K562 (cell line): ENCODE data around the gene KCNG1. TPM values are rescaled to one million over a fixed set of nuclear protein-coding genes. Genes with fewer than 3 reads are reported as not detected.

Experiments
- ATAC-seq: fragments of 200-7000 bp; cut with Tn5 transposase; 3 replicates; pipeline ENCODE4 v1.9.1; 2020; ENCODE audit warnings: moderate library complexity
- Bru-seq: library from RNA; stranded (reverse); fragments of 400-500 nt; gene quantifications from one replicate; lab custom pipeline; 2021; lab: Mats Ljungman, UMichigan
- BruChase-seq, 2 experiments: library from RNA; stranded (reverse); fragments of 400-500 nt; gene quantifications; one replicate each; lab custom pipeline; 2021; lab: Mats Ljungman, UMichigan
- BruUV-seq: library from RNA; stranded (reverse); fragments of 400-500 nt; replicated peaks from 2 replicates; lab custom pipeline; 2021; lab: Mats Ljungman, UMichigan
- CTCF ChIA-PET: fragments of 300-600 bp; formaldehyde crosslinking; extraction: SDS; loops from one replicate; lab custom pipeline; 2021; ENCODE audit warnings: low intra/inter-chr PET ratio; lab: Yijun Ruan, JAX
- POLR2A ChIA-PET: fragments of 300-600, 350-650 bp; sonication (Branson Sonifier 250); formaldehyde crosslinking; extraction: SDS; loops from one replicate; lab custom pipeline; 2021; ENCODE audit warnings: antibody characterized with exemption, inconsistent platforms; lab: Yijun Ruan, JAX
- DNase-seq, 4 experiments: peaks; one replicate each; pipeline versions ENCODE4 v3.0.0 to v3.0.0-alpha.2; 2011 to 2018; ENCODE audit warnings: low spot score in 3 of 4, mixed read lengths in 3 of 4; ENCODE audit errors: extremely low read depth in 1 of 4
- FAIRE-seq: peaks from 2 replicates; lab custom pipeline; 2011; peaks lifted over from hg19 to GRCh38; lab: Jason Lieb, UNC
- H2AFZ ChIP-seq: 2 replicates; pipeline ENCODE4 v1.6.0; 2011; ENCODE audit warnings: low read depth, low read length, control low read depth, inconsistent platforms
- H3K27ac ChIP-seq: fragments of 200-600 bp; 3 replicates; pipeline ENCODE4 v1.8.0; 2011; ENCODE audit warnings: low read depth, mild to moderate bottlenecking, control low read depth, inconsistent platforms, low read length, moderate library complexity, mixed read lengths; ENCODE audit errors: extremely low read depth
- H3K27me3 ChIP-seq, 2 experiments: fragments of 300-600 bp in 1 of 2; 2 replicates in 1 of 2; 3 replicates in 1 of 2; pipeline versions ENCODE4 v1.6.0 to v1.8.0; 2011; ENCODE audit warnings: inconsistent platforms in 2 of 2, low read length in 2 of 2, mild to moderate bottlenecking in 1 of 2, mixed read lengths in 1 of 2, moderate library complexity in 1 of 2; ENCODE audit not compliant: control insufficient read depth in 2 of 2, insufficient read depth in 2 of 2
- H3K36me3 ChIP-seq: fragments of 300-600 bp; 3 replicates; pipeline ENCODE4 v1.8.0; 2011; ENCODE audit warnings: mild to moderate bottlenecking, low read length, inconsistent platforms; ENCODE audit not compliant: control insufficient read depth, insufficient read depth
- H3K4me1 ChIP-seq, 2 experiments: fragments of 200-600 bp in 1 of 2; replicated peaks in 1 of 2; 2 replicates in 1 of 2; 3 replicates in 1 of 2; pipeline versions ENCODE4 v1.5.1 to v1.8.0; 2011; ENCODE audit warnings: inconsistent platforms in 2 of 2, low read length in 2 of 2, mild to moderate bottlenecking in 1 of 2, mixed read lengths in 1 of 2, moderate library complexity in 1 of 2; ENCODE audit not compliant: control insufficient read depth in 2 of 2, insufficient read depth in 2 of 2
- H3K4me2 ChIP-seq: 2 replicates; pipeline ENCODE4 v1.6.1; 2011; ENCODE audit warnings: low read length, control low read depth, inconsistent platforms, mixed read lengths; ENCODE audit not compliant: insufficient read depth
- H3K4me3 ChIP-seq: fragments of 200-600 bp; sonication (generic), shearing (Covaris generic); 2 replicates; pipeline ENCODE4 v1.5.1; 2016; ENCODE audit warnings: control low read depth, inconsistent platforms
- H3K79me2 ChIP-seq: fragments of 200-600 bp; 3 replicates; pipeline ENCODE4 v1.8.0; 2011; ENCODE audit warnings: low read length, inconsistent platforms; ENCODE audit not compliant: control insufficient read depth, insufficient read depth
- H3K9ac ChIP-seq, 2 experiments: 2 replicates each; pipeline versions ENCODE4 v1.6.0 to v1.6.1; 2011; ENCODE audit warnings: low read depth in 2 of 2, low read length in 2 of 2, control low read depth in 1 of 2, inconsistent platforms in 1 of 2, mild to moderate bottlenecking in 1 of 2, mixed read lengths in 1 of 2; ENCODE audit not compliant: insufficient read depth in 1 of 2
- H3K9me1 ChIP-seq: one replicate; pipeline ENCODE4 v1.6.0; 2011; ENCODE audit warnings: inconsistent platforms, mild to moderate bottlenecking, low read length, moderate library complexity; ENCODE audit not compliant: control insufficient read depth, insufficient read depth
- H3K9me3 ChIP-seq: replicated peaks from 2 replicates; pipeline ENCODE4 v1.5.1; 2011; ENCODE audit warnings: low read depth, low read length, inconsistent platforms; ENCODE audit not compliant: control insufficient read depth, insufficient read depth
- H4K20me1 ChIP-seq: replicated peaks from 2 replicates; pipeline ENCODE4 v1.6.1; 2011; ENCODE audit warnings: low read length, inconsistent platforms, mixed read lengths; ENCODE audit not compliant: control insufficient read depth, insufficient read depth
- GABPB1 ChIP-seq: sonication (generic); formaldehyde crosslinking; IDR thresholded peaks from 2 replicates; pipeline ENCODE4 v1.8.0; 2022; ENCODE audit warnings: mild to moderate bottlenecking, missing genetic modification reagents
- L3MBTL2 ChIP-seq: fragments of 450-650 bp; IDR thresholded peaks from 2 replicates; pipeline ENCODE4 v1.6.1; 2016; ENCODE audit warnings: mild to moderate bottlenecking, moderate library complexity
- MAZ ChIP-seq, 2 experiments: fragments of 450-650 bp in 1 of 2; sonication (generic) in 1 of 2; formaldehyde crosslinking; IDR thresholded peaks in 1 of 2; conservative IDR thresholded peaks in 1 of 2; 2 replicates each; pipeline versions ENCODE4 v1.4.0 to v1.5.0; 2020; ENCODE audit warnings: mild to moderate bottlenecking in 1 of 2, missing genetic modification reagents in 1 of 2
- PCBP1 ChIP-seq: fragments of 200-400 bp; formaldehyde crosslinking; IDR thresholded peaks from 2 replicates; pipeline ENCODE4 v1.6.1; 2018; ENCODE audit warnings: mild to moderate bottlenecking, low read depth, low read length; ENCODE audit not compliant: poor library complexity, severe bottlenecking
- SMAD3 ChIP-seq: fragments of 450-650 bp; formaldehyde crosslinking; conservative IDR thresholded peaks from 2 replicates; pipeline ENCODE4 v1.4.0; 2020; ENCODE audit warnings: mild to moderate bottlenecking
- ZBTB11 ChIP-seq, 3 experiments: fragments of 200-800 bp in 1 of 3; fragments of 250-450 bp in 1 of 3; fragments of 450-650 bp in 1 of 3; sonication (Bioruptor Pico) in 1 of 3; sonication (Bioruptor generic) in 1 of 3; formaldehyde crosslinking in 1 of 3; IDR thresholded peaks; 2 replicates each; pipeline versions ENCODE4 v1.6.1 to v1.8.0; 2016 to 2022; ENCODE audit warnings: mild to moderate bottlenecking in 2 of 3, missing genetic modification characterization in 2 of 3, missing compliant biosample characterization in 1 of 3, moderate library complexity in 1 of 3
- WGBS: fragments of 100-300 bp; shearing (Covaris generic); methylation state at CpG from one replicate; pipeline ENCODE4 v1.1.6; 2016; ENCODE audit warnings: low coverage, mixed read lengths; ENCODE audit not compliant: insufficient coverage; ENCODE audit errors: missing lambda C conversion rate; 5-methylcytosine and 5-hydroxymethylcytosine counted together
- in situ Hi-C: fragments of 300-500 bp; cut with MboI; formaldehyde crosslinking; loops from 4 replicates; pipeline ENCODE4 v1.15.0; 2018; ENCODE audit warnings: inconsistent platforms, mixed read lengths
- intact Hi-C: fragments of 100-400 bp; cut with micrococcal nuclease; formaldehyde crosslinking; loops from 2 replicates; pipeline ENCODE4 v1.14.2; 2022
- long read RNA-seq, 3 experiments: library from polyadenylated mRNA in 2 of 3; library from RNA in 1 of 3; unstranded in 2 of 3; stranded (forward) in 1 of 3; transcript quantifications; one replicate each; pipeline ENCODE4 v2.0.0, GENCODE V29; 2019 to 2022
- polyA minus RNA-seq, 3 experiments: library from RNA; depleted of rRNA, polyadenylated mRNA; stranded (reverse); fragments of >200 nt; gene quantifications; 2 replicates each; pipeline ENCODE4 v1.2.3, GENCODE V29; 2011
- polyA plus RNA-seq, 8 experiments: library from polyadenylated mRNA; depleted of rRNA in 4 of 8; stranded (reverse) in 5 of 8; unstranded in 3 of 8; fragments of >200 nt; fragmentation: Nextera tagmentation in 2 of 8; fragmentation: Illumina TruSeq in 1 of 8; extraction: Ambion mirVana in 2 of 8; extraction: Trizol in 1 of 8; gene quantifications; 2 replicates each; pipeline versions ENCODE4 v1.2.1 to v1.2.3, GENCODE V29; 2011 to 2014; ENCODE audit warnings: inconsistent platforms in 1 of 8, missing spikeins in 1 of 8
- total RNA-seq, 7 experiments: library from RNA; depleted of rRNA in 6 of 7; stranded (reverse); fragments of >200 nt in 6 of 7; fragmentation: Illumina TruSeq in 2 of 7; extraction: Trizol in 2 of 7; gene quantifications; 2 replicates each; pipeline versions ENCODE4 v1.2.1 to v1.2.3, GENCODE V29; 2011 to 2021; ENCODE audit warnings: low replicate concordance in 1 of 7
- TF ChIP-seq, protein P1 (sequence below): sonication (generic); formaldehyde crosslinking; IDR thresholded peaks from 2 replicates; pipeline ENCODE4 v1.8.0; 2022; ENCODE audit warnings: mild to moderate bottlenecking, missing genetic modification reagents, borderline replicate concordance
- TF ChIP-seq, protein P2 (sequence below): sonication (generic); formaldehyde crosslinking; IDR thresholded peaks from 2 replicates; pipeline ENCODE4 v1.9.0; 2022; ENCODE audit warnings: mild to moderate bottlenecking, missing genetic modification reagents

Gene KCNG1
- total RNA-seq (2011; cell fraction: chromatin; rRNA removed; ENCODE audit: low replicate concordance): 0.21 and 0.25 TPM in 2 replicates
- total RNA-seq (2011; cell fraction: nucleolus; rRNA removed): not detected in 2 replicates
- 0.44 and 0.69 TPM in 2 replicates for total RNA-seq (2011; cell fraction: nucleoplasm; rRNA removed)
- total RNA-seq (2014; rRNA removed) (0.09 and 0.94 TPM in 2 replicates), total RNA-seq (2014; rRNA removed; fragmentation: Illumina TruSeq; extraction: Trizol) (0.26 and 0.33 TPM in 2 replicates), total RNA-seq (2015; rRNA removed; fragmentation: Illumina TruSeq; extraction: Trizol) (0.11 and 0.22 TPM in 2 replicates), total RNA-seq (2021) (0.76 and 1.5 TPM in 2 replicates), polyA plus RNA-seq (2011; rRNA removed) (not detected in 2 replicates), polyA plus RNA-seq (2014; fragmentation: Illumina TruSeq; extraction: Trizol) (0.12 and 0.29 TPM in 2 replicates), polyA plus RNA-seq (2014; fragmentation: Nextera tagmentation; extraction: Ambion mirVana) (under 1 TPM in 1 of 2 experiments, not detected in 1; 0.06 TPM), polyA plus RNA-seq (2014; rRNA removed) (1.5 TPM in 2 replicates), polyA minus RNA-seq (2011; rRNA and poly(A)+ RNA removed) (not detected in 2 replicates), Bru-seq, nascent RNA (percentile 40 among the genes with signal in this experiment), BruChase-seq, experiment 1, labeled RNA remaining after a 2-hour chase (percentile 26 among the genes with signal in this experiment), BruChase-seq, experiment 2, labeled RNA remaining after a 6-hour chase (percentile 19 among the genes with signal in this experiment)
- polyA plus RNA-seq (2011; cell fraction: cytosol; rRNA removed): 0.03 and 0.12 TPM in 2 replicates
- 0.11 TPM in 1 of 2 replicates, not detected in the other for polyA plus RNA-seq (2011; cell fraction: nucleus; rRNA removed)
- 0.52 and 13.7 TPM in 2 replicates for polyA plus RNA-seq (2012)
- not detected in 2 replicates for polyA minus RNA-seq (2011; cell fraction: cytosol; rRNA and poly(A)+ RNA removed)
- not detected in 2 replicates for polyA minus RNA-seq (2011; cell fraction: nucleus; rRNA and poly(A)+ RNA removed)
- long read RNA-seq, experiment 1, partial matches to known transcripts: 1 of 1 reads
- long read RNA-seq, experiment 1, other reads (novel, unspliced or antisense): 0 of 1 reads
- long read RNA-seq, experiment 2, partial matches to known transcripts: 0 of 1 reads
- long read RNA-seq, experiment 2, other reads (novel, unspliced or antisense): 1 of 1 reads
- long read RNA-seq, experiment 3: 0 reads

GRCh38 chr20:51022803-51023616, at the start of gene KCNG1:
Gene KCNG1 (minus strand): TSS chr20:51023107. CDS start chr20:51010338, 12,769 bp downstream.
- Histone ChIP-seq H3K36me3 (no peaks in the 10 kb centered on the region), H2AFZ (peak within 1 kb of the TSS; percentile 67), H3K4me2 (peak within 1 kb of the TSS; percentile 7; the same call in 1 of the 2 replicates), H3K4me3 (peak within 1 kb of the TSS; percentile 39), H3K9me3 (no peaks in the 10 kb centered on the region), H3K27me3 (peaks cover 32 to 69% of the 10 kb centered on the region in 2 experiments), H3K79me2 (no peaks in the 10 kb centered on the region), H4K20me1 (peaks cover 6% of the 10 kb centered on the region), H3K9ac (peak within 1 kb of the TSS in 1 of 2 experiments; percentile 73; a peak in 2 of 4 replicates), H3K27ac (no peak within 1 kb of the TSS), H3K9me1 (no peaks in the 10 kb centered on the region), H3K4me1 (peaks cover 0 to 17% of the 10 kb centered on the region in 2 experiments; a peak in 2 of 5 replicates)
- 20% methylated on average over 39 of the region's 108 CpGs for WGBS
- BruUV-seq: no TSS peak
- peak; percentile 66 to 91 (median 86) for DNase-seq
- intact Hi-C loops: no loop called here
- ChIA-PET CTCF (interaction anchor here (0.6 kb wide), 1 partner anchor 618 kb away, joined by 3 read pairs; no protein-coding TSS in a partner anchor), POLR2A (no interaction called here)
- peak; percentile 97 for ATAC-seq
- no peak for FAIRE-seq
- in situ Hi-C loops: no loop called here
- TF ChIP-seq PCBP1 (no peak), MAZ (CRISPR knock-in tag; conservative IDR thresholded peaks at IDR 0.05 in 1 of 2, IDR thresholded peaks at IDR 0.05 in 1 of 2) (peak; percentile 55 to 81), L3MBTL2 (peak; percentile 83), SMAD3 (CRISPR knock-in tag) (no peak), GABPB1 (CRISPR knock-in tag) (0 out of 2 replicates have a peak, but pooled peaks have one; percentile 30), ZBTB11 (CRISPR knock-in tag; IDR thresholded peaks at IDR 0.05) (0 out of 6 replicates have a peak, but pooled peaks of 1 of the 3 experiments have one; percentile 36)
- TF ChIP-seq, protein P1, sequence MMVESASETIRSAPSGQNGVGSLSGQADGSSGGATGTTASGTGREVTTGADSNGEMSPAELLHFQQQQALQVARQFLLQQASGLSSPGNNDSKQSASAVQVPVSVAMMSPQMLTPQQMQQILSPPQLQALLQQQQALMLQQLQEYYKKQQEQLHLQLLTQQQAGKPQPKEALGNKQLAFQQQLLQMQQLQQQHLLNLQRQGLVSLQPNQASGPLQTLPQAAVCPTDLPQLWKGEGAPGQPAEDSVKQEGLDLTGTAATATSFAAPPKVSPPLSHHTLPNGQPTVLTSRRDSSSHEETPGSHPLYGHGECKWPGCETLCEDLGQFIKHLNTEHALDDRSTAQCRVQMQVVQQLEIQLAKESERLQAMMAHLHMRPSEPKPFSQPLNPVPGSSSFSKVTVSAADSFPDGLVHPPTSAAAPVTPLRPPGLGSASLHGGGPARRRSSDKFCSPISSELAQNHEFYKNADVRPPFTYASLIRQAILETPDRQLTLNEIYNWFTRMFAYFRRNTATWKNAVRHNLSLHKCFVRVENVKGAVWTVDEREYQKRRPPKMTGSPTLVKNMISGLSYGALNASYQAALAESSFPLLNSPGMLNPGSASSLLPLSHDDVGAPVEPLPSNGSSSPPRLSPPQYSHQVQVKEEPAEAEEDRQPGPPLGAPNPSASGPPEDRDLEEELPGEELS: no peak
- TF ChIP-seq, protein P2, sequence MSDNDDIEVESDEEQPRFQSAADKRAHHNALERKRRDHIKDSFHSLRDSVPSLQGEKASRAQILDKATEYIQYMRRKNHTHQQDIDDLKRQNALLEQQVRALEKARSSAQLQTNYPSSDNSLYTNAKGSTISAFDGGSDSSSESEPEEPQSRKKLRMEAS (CRISPR knock-in tag): peak; percentile 16; the same call in 1 of the 2 replicates
